B cell (primary cell): Measurements from ENCODE around the gene PHC2. TPM values are rescaled to one million over a fixed set of nuclear protein-coding genes. Genes with fewer than 3 reads are reported as not detected.

ENCODE experiments used
- ATAC-seq: fragments of 200-7000 bp; cut with Tn5 transposase; one replicate; pipeline ENCODE4 v1.10.0; 2021; ENCODE audit warnings: low read depth, mild to moderate bottlenecking, moderate number of reproducible peaks, moderate library complexity
- CTCF ChIA-PET: fragments of 350-600 bp; sonication (Branson Sonifier 250); formaldehyde crosslinking; loops from one replicate; lab custom pipeline; 2021; ENCODE audit warnings: antibody characterized with exemption, inconsistent platforms; lab: Charles Lee
- POLR2A ChIA-PET: fragments of 350-600 bp; sonication (Branson Sonifier 250); formaldehyde crosslinking; loops from one replicate; lab custom pipeline; 2021; ENCODE audit warnings: antibody characterized with exemption; lab: Charles Lee
- DNase-seq: peaks from one replicate; pipeline ENCODE4 v3.0.0; 2013
- H2AFZ ChIP-seq: 2 replicates; pipeline ENCODE4 v1.6.1; 2012; ENCODE audit warnings: mild to moderate bottlenecking, low read depth, low read length; ENCODE audit not compliant: insufficient read depth, poor library complexity, severe bottlenecking
- H3K27ac ChIP-seq, 2 donors: 1 replicate in 1 of 2; 2 replicates in 1 of 2; pipeline ENCODE4 v1.5.1; 2012 to 2013; ENCODE audit warnings: low read length in 2 of 2, mild to moderate bottlenecking in 2 of 2, moderate library complexity in 1 of 2
- H3K27me3 ChIP-seq, 4 experiments: fragments of 200-600 bp in 1 of 4; sonication (generic) in 1 of 4; replicated peaks in 1 of 4; 1 replicate in 2 of 4; 2 replicates in 2 of 4; pipeline versions ENCODE4 v1.6.1 to v1.7.0; 2013 to 2016; ENCODE audit warnings: low read length in 3 of 4, mild to moderate bottlenecking in 2 of 4, mixed read lengths in 1 of 4, moderate library complexity in 1 of 4; ENCODE audit not compliant: insufficient read depth in 4 of 4, control insufficient read depth in 3 of 4; ENCODE audit errors: control extremely low read depth in 1 of 4
- H3K36me3 ChIP-seq, 2 experiments: replicated peaks in 1 of 2; 1 replicate in 1 of 2; 2 replicates in 1 of 2; pipeline versions ENCODE4 v1.6.1 to v1.7.1; 2013; ENCODE audit warnings: low read length in 1 of 2; ENCODE audit not compliant: insufficient read depth in 2 of 2, control insufficient read depth in 1 of 2; ENCODE audit errors: control extremely low read depth in 1 of 2, extremely low read depth in 1 of 2
- H3K4me1 ChIP-seq, 2 donors: fragments of 200-600 bp in 1 of 2; sonication (generic) in 1 of 2; 1 replicate in 1 of 2; 2 replicates in 1 of 2; pipeline versions ENCODE4 v1.5.1 to v1.6.1; 2013 to 2017; ENCODE audit warnings: low read length in 2 of 2; ENCODE audit not compliant: control insufficient read depth in 2 of 2, insufficient read depth in 2 of 2
- H3K4me2 ChIP-seq: replicated peaks from 2 replicates; pipeline ENCODE3; 2012; ENCODE audit warnings: mild to moderate bottlenecking, low read depth, low read length; ENCODE audit not compliant: poor library complexity, severe bottlenecking
- H3K4me3 ChIP-seq, 5 experiments: fragments of 200-600 bp in 1 of 5; sonication (generic) in 1 of 5; 1 replicate in 3 of 5; 2 replicates in 2 of 5; pipeline versions ENCODE4 v1.5.1 to v1.7.0; 2011 to 2016; ENCODE audit warnings: low read length in 4 of 5, mild to moderate bottlenecking in 4 of 5, low read depth in 2 of 5, control low read depth in 1 of 5, moderate library complexity in 1 of 5; ENCODE audit not compliant: insufficient read depth in 1 of 5; ENCODE audit errors: control extremely low read depth in 1 of 5, extremely low read depth in 1 of 5
- H3K79me2 ChIP-seq: fragments of 200-600 bp; sonication (generic); one replicate; pipeline ENCODE4 v1.6.0; 2016; ENCODE audit warnings: low read length; ENCODE audit not compliant: control insufficient read depth, insufficient read depth
- H3K9ac ChIP-seq: fragments of 200-600 bp; sonication (generic); 2 replicates; pipeline ENCODE4 v1.6.1; 2017; ENCODE audit warnings: mild to moderate bottlenecking, low read length, moderate library complexity
- H3K9me3 ChIP-seq, 3 donors: one replicate each; pipeline versions ENCODE4 v1.6.1 to v1.7.1; 2013; ENCODE audit warnings: low read length in 2 of 3; ENCODE audit not compliant: control insufficient read depth in 2 of 3, insufficient read depth in 1 of 3; ENCODE audit errors: control extremely low read depth in 1 of 3
- H4K20me1 ChIP-seq: 2 replicates; pipeline ENCODE4 v1.6.0; 2012; ENCODE audit warnings: mild to moderate bottlenecking, low read length; ENCODE audit not compliant: insufficient read depth, control insufficient read depth, poor library complexity, severe bottlenecking
- H3K27ac Mint-ChIP-seq: one replicate; pipeline ENCODE4 v1.8.0; 2021; ENCODE audit warnings: mixed read lengths
- H3K27me3 Mint-ChIP-seq: one replicate; pipeline ENCODE4 v1.8.0; 2021; ENCODE audit warnings: mixed read lengths
- H3K4me1 Mint-ChIP-seq: one replicate; pipeline ENCODE4 v1.8.0; 2021; ENCODE audit warnings: mixed read lengths
- H3K4me3 Mint-ChIP-seq: one replicate; pipeline ENCODE4 v1.8.0; 2021; ENCODE audit warnings: mixed read lengths
- H3K9me3 Mint-ChIP-seq: one replicate; pipeline ENCODE4 v1.8.0; 2022; ENCODE audit warnings: mixed read lengths; ENCODE audit not compliant: insufficient read depth
- EZH2 ChIP-seq: IDR thresholded peaks from 2 replicates; pipeline ENCODE4 v1.6.1; 2012; ENCODE audit warnings: borderline replicate concordance, low read depth, mild to moderate bottlenecking, moderate library complexity, low read length; ENCODE audit not compliant: insufficient read depth, poor library complexity, severe bottlenecking
- WGBS: methylation state at CpG from one replicate; pipeline ENCODE4 v1.1.5; 2013; ENCODE audit warnings: missing lambda C conversion rate; ENCODE audit not compliant: insufficient coverage; 5-methylcytosine and 5-hydroxymethylcytosine counted together
- intact Hi-C: fragments of 100-400 bp; cut with micrococcal nuclease; formaldehyde crosslinking; loops from one replicate; pipeline ENCODE4 v1.10.0; 2022
- polyA plus RNA-seq: library from polyadenylated mRNA; depleted of rRNA; stranded (reverse); fragments of >200 nt; gene quantifications from 2 replicates; pipeline ENCODE4 v1.2.3, GENCODE V29; 2012
- total RNA-seq, 2 donors: library from RNA; stranded (reverse); fragments of 120-200 nt in 1 of 2; gene quantifications; 1 replicate in 1 of 2; 2 replicates in 1 of 2; pipeline versions ENCODE4 v1.2.3 to v1.2.4, GENCODE V29; 2013 to 2022
- TF ChIP-seq, protein P1 (sequence below): fragments of 200-600 bp; IDR thresholded peaks from one replicate; pipeline ENCODE4 v1.8.0; 2022; ENCODE audit warnings: antibody characterized with exemption, mild to moderate bottlenecking

The PHC2 gene
- total and polyA plus RNA-seq, 2 donors (not counting 1 experiment from before 2014, with no cell fraction given), result 23.1 to 23.4 TPM

DNA sequence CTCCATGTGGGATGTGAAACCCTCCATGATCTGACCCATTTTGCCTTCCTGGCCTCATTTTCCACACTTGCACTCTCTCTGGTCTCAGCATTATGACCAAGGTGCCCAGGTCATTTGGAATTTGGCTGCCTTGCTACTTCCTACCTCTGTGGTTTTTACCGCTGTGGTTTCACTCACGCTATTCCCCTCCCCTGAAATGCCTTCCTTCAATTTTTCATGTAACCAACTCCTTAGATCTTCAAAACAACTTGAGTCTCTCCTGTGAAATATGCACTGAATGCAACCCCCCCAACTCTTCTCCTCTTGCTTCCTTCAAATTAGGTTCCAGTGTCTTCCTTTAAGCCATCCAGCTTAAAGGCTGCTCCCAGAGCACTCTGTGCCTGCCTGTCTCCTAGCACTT, 50.1 kb downstream of the PHC2 start:
- intact Hi-C loops, result no loop called here

DNA sequence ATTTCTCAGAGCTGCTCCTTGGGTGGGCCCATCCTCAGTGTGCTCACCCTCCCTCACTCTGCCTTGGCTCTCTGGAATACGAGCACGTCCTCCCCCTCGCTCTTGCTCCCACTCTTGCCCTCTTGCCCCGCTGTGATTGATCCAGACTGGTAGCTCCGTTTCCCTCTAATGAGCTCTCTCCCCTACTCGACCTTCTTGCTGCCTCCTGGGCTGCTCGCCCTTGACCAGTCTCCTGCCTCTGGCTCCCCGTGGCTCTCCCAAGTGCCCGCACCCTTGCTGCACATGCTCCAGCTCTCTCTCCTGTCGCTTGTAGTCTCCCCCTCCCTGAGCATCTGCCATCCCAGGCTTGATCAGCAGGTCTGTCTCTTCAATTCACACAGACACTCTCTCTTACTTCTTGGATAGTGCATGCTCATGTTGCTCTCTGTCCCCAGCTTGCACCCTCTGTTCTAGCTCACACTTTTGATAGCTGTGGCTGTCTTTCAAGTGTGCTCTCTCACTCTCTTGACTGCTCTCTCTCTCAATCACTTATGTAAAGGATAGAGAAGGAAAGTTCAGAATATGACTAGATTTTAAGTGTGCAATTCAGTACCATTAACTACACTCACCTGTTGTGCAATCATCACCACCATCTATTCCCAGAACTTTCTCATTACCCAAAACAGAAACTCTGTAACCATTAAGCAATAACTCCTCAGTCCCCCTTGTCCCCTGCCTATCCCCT, 51.1 kb downstream of the PHC2 start:
- CTCF ChIA-PET, result interaction anchor here (1.2 to 1.4 kb wide), 2 partner anchors 10 to 90 kb away, joined by 3 read pairs; no protein-coding TSS in a partner anchor
- peaks cover 24% of the 10 kb centered on the region for H3K27me3 Mint-ChIP-seq
- WGBS, result 96% methylated on average over 10 of the region's 10 CpGs
- no peaks in the 10 kb centered on the region for H3K9me3 ChIP-seq
- no peak overlapping the region for H3K4me2 ChIP-seq
- no peaks in the 10 kb centered on the region for H4K20me1 ChIP-seq
- H3K27ac ChIP-seq, result no peak overlapping the region
- peaks cover 8% of the 10 kb centered on the region for H3K4me1 Mint-ChIP-seq
- no peaks in the 10 kb centered on the region for H3K9me3 Mint-ChIP-seq
- H3K4me1 ChIP-seq, result peaks cover 8 to 16% of the 10 kb centered on the region in 2 donors
- no peaks in the 10 kb centered on the region for H3K79me2 ChIP-seq
- DNase-seq, result no peak
- H2AFZ ChIP-seq, result no peak overlapping the region
- H3K36me3 ChIP-seq, result no peaks in the 10 kb centered on the region
- H3K9ac ChIP-seq, result no peak overlapping the region
- intact Hi-C loops, result no loop called here
- POLR2A ChIA-PET, result no interaction called here
- no peak overlapping the region for H3K27ac Mint-ChIP-seq
- H3K4me3 ChIP-seq, result no peak overlapping the region
- TF ChIP-seq, protein P1, sequence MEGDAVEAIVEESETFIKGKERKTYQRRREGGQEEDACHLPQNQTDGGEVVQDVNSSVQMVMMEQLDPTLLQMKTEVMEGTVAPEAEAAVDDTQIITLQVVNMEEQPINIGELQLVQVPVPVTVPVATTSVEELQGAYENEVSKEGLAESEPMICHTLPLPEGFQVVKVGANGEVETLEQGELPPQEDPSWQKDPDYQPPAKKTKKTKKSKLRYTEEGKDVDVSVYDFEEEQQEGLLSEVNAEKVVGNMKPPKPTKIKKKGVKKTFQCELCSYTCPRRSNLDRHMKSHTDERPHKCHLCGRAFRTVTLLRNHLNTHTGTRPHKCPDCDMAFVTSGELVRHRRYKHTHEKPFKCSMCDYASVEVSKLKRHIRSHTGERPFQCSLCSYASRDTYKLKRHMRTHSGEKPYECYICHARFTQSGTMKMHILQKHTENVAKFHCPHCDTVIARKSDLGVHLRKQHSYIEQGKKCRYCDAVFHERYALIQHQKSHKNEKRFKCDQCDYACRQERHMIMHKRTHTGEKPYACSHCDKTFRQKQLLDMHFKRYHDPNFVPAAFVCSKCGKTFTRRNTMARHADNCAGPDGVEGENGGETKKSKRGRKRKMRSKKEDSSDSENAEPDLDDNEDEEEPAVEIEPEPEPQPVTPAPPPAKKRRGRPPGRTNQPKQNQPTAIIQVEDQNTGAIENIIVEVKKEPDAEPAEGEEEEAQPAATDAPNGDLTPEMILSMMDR, result no peak
- TF ChIP-seq EZH2, result no peak
- H3K4me3 Mint-ChIP-seq, result no peak overlapping the region
- no peak for ATAC-seq
- H3K27me3 ChIP-seq, result peaks cover 0 to 8% (median 6%) of the 10 kb centered on the region in 4 experiments

More for the DNA sequence above, 50.1 kb downstream of the PHC2 start:
- Histone ChIP-seq H3K4me3 (no peak overlapping the region), H2AFZ (no peak overlapping the region), H3K36me3 (no peaks in the 10 kb centered on the region), H3K79me2 (no peaks in the 10 kb centered on the region), H3K27me3 (peaks cover 0 to 8% (median 6%) of the 10 kb centered on the region in 4 experiments), H4K20me1 (no peaks in the 10 kb centered on the region), H3K27ac (no peak overlapping the region), H3K9me3 (no peaks in the 10 kb centered on the region), H3K4me2 (no peak overlapping the region), H3K4me1 (peaks cover 8 to 16% of the 10 kb centered on the region in 2 donors), H3K9ac (no peak overlapping the region)
- TF ChIP-seq, protein P1, result no peak
- TF ChIP-seq EZH2, result no peak
- H3K27ac Mint-ChIP-seq, result no peak overlapping the region
- CTCF ChIA-PET, result no interaction called here
- ATAC-seq (no peak), DNase-seq (no peak)
- H3K4me1 Mint-ChIP-seq, result peaks cover 8% of the 10 kb centered on the region
- no peaks in the 10 kb centered on the region for H3K9me3 Mint-ChIP-seq
- POLR2A ChIA-PET, result no interaction called here
- WGBS, result 6% methylated on average over 2 of the region's 2 CpGs
- peaks cover 24% of the 10 kb centered on the region for H3K27me3 Mint-ChIP-seq
- H3K4me3 Mint-ChIP-seq, result no peak overlapping the region
